Right atrium auricular region (tissue), 2 donors: Measurements from ENCODE around the gene CR1. TPM values are rescaled to one million over a fixed set of nuclear protein-coding genes. Genes with fewer than 3 reads are reported as not detected.

Experiments
- DNase-seq: peaks from one replicate; pipeline ENCODE4 v3.0.0-alpha.2; 2019; ENCODE audit warnings: low spot score
- H3K27ac ChIP-seq, 2 donors: fragments of 200-600 bp; sonication (generic); 1 replicate in 1 of 2; 2 replicates in 1 of 2; pipeline ENCODE4 v1.5.1; 2016 to 2019
- H3K27me3 ChIP-seq, 2 donors: fragments of 200-600 bp; sonication (generic); one replicate each; pipeline versions ENCODE4 v1.5.1 to v1.6.0; 2017 to 2019
- H3K36me3 ChIP-seq: fragments of 200-600 bp; sonication (generic); one replicate; pipeline ENCODE4 v1.5.1; 2016
- H3K4me1 ChIP-seq, 2 donors: fragments of 200-600 bp; sonication (generic); one replicate each; pipeline versions ENCODE4 v1.5.1 to v1.6.0; 2017 to 2019
- H3K4me3 ChIP-seq, 2 donors: fragments of 200-600 bp; sonication (generic); 1 replicate in 1 of 2; 2 replicates in 1 of 2; pipeline ENCODE4 v1.5.1; 2017 to 2019; ENCODE audit warnings: mild to moderate bottlenecking in 1 of 2, moderate library complexity in 1 of 2
- H3K9me3 ChIP-seq, 2 donors: fragments of 200-600 bp; sonication (generic); one replicate each; pipeline ENCODE4 v1.5.1; 2019
- CTCF ChIP-seq, 2 donors: fragments of 200-600 bp; sonication (generic); IDR thresholded peaks; one replicate each; pipeline ENCODE4 v1.5.1; 2019; ENCODE audit warnings: antibody characterized with exemption in 2 of 2
- total RNA-seq, 2 donors: library from RNA; depleted of rRNA; stranded (reverse); fragments of >200 nt; gene quantifications; one replicate each; pipeline ENCODE4 v1.1.0, GENCODE V29; 2016

CR1 gene
- total RNA-seq, 2 donors from 2014 or later: 0.59 to 1.8 TPM

GRCh38 chr1:207647671-207648333, 151.8 kb downstream of the CR1 start:
- no peaks in the 10 kb centered on the region for H3K27me3 ChIP-seq
- H3K36me3 ChIP-seq: no peaks in the 10 kb centered on the region
- H3K9me3 ChIP-seq: no peaks in the 10 kb centered on the region
- no peak overlapping the region for H3K27ac ChIP-seq
- H3K4me3 ChIP-seq: no peak overlapping the region
- DNase-seq: no peak
- no peak for TF ChIP-seq CTCF (IDR thresholded peaks at IDR 0.05)
- H3K4me1 ChIP-seq: peaks cover 0 to 11% of the 10 kb centered on the region in 2 donors

DNA sequence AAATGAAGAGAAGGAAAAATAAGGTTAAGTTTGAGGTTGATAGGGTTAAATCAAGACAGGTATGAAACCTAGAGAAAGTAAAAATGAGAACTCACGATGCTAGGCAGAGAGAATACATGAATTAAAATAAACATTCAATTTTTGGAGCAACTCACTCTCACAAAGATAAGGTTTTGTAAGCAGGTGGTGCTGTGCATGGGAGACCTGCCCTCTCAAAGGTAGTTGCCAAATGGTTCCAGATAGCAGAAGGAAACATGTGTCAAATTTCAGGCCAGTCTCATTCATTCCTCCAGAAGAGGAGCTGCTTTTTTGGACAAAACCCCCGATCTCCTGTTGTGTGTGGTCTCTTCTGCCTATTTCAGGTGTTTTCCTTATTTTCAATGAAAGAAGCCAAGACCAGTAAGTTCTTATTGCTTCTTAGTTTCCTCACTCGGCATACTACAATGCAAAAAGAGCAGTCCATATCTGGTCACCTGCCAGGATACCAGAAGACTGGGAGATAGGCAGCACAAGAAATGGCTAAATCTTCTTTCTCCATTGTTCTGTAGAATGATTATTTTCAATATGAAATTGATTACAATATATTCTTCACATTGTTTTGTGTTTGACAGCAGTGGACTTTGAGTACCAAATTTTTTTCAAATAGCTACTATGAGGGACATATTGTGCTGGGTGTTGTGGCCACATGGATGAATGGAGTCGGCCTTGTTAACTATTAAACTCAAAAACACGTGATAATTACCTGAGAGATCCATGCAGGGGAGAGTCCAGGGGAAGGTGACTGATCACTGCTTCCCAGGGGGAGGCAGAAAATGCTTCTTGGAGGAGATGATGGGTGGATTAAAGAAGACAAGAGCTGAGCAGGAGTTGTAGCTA, 152.6 kb downstream of the CR1 start:
- Histone ChIP-seq H3K4me3 (no peak overlapping the region), H3K9me3 (no peaks in the 10 kb centered on the region), H3K27ac (no peak overlapping the region), H3K27me3 (no peaks in the 10 kb centered on the region), H3K4me1 (peaks cover 0 to 11% of the 10 kb centered on the region in 2 donors), H3K36me3 (no peaks in the 10 kb centered on the region)
- DNase-seq: no peak
- no peak for TF ChIP-seq CTCF (IDR thresholded peaks at IDR 0.05)

DNA sequence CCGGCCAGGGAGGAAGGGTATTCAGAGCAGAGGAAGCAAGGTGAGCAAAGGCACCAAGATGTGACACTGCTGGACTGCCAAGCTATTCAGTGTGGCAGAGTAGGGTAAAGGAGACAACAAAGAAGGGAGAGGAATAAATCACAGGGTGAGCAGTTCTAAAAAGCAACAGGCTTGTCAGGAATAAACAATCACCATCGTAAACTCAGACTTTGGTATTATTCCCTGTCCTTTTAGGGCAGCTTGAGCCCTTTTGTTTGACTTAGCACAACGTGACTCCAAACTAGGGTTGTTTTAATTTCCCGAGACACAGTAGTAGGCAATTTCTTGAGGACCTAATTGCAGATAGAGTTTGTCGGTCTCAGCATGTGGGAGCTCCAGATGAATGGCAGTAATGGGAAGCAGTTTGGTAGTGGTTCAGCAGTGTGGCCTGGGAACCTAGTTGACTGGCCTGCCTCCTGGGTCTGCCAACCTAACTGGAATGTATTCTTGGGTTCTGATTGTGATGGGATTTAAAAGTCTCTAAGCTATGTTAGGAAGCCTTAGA, 153.3 kb downstream of the CR1 start:
- no peak overlapping the region for H3K4me3 ChIP-seq
- no peak overlapping the region for H3K27ac ChIP-seq
- H3K4me1 ChIP-seq: peaks cover 0 to 10% of the 10 kb centered on the region in 2 donors
- no peaks in the 10 kb centered on the region for H3K36me3 ChIP-seq
- H3K27me3 ChIP-seq: no peaks in the 10 kb centered on the region
- no peaks in the 10 kb centered on the region for H3K9me3 ChIP-seq
- no peak for TF ChIP-seq CTCF (IDR thresholded peaks at IDR 0.05)
- DNase-seq: no peak

DNA sequence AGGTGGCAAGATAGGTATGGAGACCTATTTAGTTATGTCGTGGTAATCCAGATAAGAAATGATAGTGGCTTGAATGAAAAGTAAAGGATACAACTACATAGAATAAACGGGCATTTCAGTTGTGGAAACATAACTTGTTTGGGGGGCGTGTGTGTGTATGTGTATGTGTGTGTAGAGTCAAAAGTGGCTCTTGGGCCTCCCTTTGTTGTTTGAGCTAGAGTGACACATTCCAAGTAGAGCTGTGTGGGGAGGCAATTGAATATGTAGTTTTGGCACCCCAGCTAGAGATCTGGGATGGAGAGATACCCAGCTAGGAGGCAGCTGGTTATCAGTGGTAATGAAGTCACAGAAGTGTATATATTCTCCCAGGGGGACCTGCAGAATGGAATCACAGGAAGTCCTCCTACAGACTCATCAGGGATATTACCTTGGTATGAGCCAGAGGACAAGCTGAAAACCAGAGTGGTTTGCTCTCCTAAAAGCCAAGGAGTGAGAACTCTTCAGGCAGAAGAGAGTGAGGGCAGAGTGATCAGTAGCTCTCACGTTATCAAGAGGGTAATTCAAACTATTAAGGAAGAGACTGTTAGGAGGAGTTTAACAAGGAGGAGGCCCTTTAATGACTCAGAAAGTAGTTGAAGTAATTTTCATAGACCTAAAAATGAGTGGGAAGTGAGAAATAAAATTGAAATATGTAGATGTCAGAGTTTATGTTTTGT, 154.1 kb downstream of the CR1 start:
- H3K36me3 ChIP-seq: no peaks in the 10 kb centered on the region
- no peak for TF ChIP-seq CTCF (IDR thresholded peaks at IDR 0.05)

GRCh38 chr1:207651583-207651982, 155.6 kb downstream of the CR1 start:
- Histone ChIP-seq H3K4me3 (no peak overlapping the region), H3K36me3 (no peaks in the 10 kb centered on the region), H3K27me3 (no peaks in the 10 kb centered on the region), H3K27ac (no peak overlapping the region), H3K9me3 (no peaks in the 10 kb centered on the region), H3K4me1 (no peaks in the 10 kb centered on the region)
- no peak for TF ChIP-seq CTCF (IDR thresholded peaks at IDR 0.05)
- no peak for DNase-seq

More for the DNA sequence above, 154.1 kb downstream of the CR1 start:
- no peaks in the 10 kb centered on the region for H3K9me3 ChIP-seq
- no peak for DNase-seq
- H3K27me3 ChIP-seq: no peaks in the 10 kb centered on the region
- H3K27ac ChIP-seq: no peak overlapping the region
- no peak overlapping the region for H3K4me3 ChIP-seq
- peaks cover 0 to 5% of the 10 kb centered on the region in 2 donors for H3K4me1 ChIP-seq
